GM12878 (cell line): ENCODE data around the gene POLA1.

ENCODE experiments used
- CTCF ChIP-seq, 3 experiments: IDR thresholded peaks in 2 of 3; conservative IDR thresholded peaks in 1 of 3; 2 replicates each; pipeline ENCODE4 v1.5.1; 2011; ENCODE audit warnings: low read depth in 3 of 3, low read length in 3 of 3, mild to moderate bottlenecking in 3 of 3, control low read depth in 2 of 3, moderate library complexity in 2 of 3, inconsistent platforms in 1 of 3, mixed read lengths in 1 of 3; ENCODE audit not compliant: control insufficient read depth in 2 of 3, insufficient read depth in 1 of 3; ENCODE audit errors: extremely low read depth in 1 of 3
- FOXK2 ChIP-seq: fragments of 450-650 bp; IDR thresholded peaks from 2 replicates; pipeline ENCODE4 v1.6.1; 2017; ENCODE audit warnings: mild to moderate bottlenecking, moderate library complexity

DNA sequence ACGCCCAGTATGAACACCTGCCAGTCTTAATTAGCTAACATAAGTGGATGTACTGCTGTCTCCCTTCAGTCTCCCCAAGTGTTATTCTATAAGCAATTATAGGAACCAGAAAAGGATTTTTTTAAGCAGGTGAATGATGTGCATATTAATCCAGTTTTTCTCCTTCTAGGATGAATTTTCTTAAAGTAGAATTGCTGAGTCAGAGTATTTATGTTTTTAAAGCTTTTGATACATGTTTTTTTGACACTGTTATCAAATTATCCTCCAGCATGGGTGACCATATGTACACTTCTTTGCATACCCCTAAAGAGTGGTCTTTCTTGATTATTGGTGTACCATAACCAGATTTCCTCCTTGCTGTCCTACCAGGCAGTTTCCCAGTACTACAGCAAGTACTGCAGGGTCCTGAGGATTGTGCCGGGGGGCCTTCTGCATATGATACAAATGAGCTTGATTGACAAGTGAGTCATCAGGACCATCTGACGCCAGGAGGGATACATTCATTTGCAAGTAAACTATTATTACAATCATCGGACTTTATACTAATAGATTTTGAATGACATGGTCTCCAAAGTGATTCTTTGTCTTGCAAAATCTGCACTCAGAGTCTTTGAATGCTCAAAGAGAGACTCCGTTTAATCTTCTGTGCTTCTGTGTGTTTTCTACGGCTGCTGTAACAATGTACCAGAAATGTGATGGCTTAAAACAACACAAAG, 35.9 kb upstream of the POLA1 start:
- TF ChIP-seq CTCF (IDR thresholded peaks at IDR 0.05 in 2 of 3, conservative IDR thresholded peaks at IDR 0.05 in 1 of 3; ENCODE audit: control insufficient read depth in 2 of 3, extremely low read depth in 1 of 3, insufficient read depth in 1 of 3, low read depth in 3 of 3, low read length in 3 of 3) (no peak), FOXK2 (no peak)
